ENCODE data around the gene SOWAHC. TPM values are rescaled to one million over a fixed set of nuclear protein-coding genes. Genes with fewer than 3 reads are reported as not detected.

Gene SOWAHC
- total RNA-seq, 1 experiment from 2014 or later = 18.6 TPM

DNA sequence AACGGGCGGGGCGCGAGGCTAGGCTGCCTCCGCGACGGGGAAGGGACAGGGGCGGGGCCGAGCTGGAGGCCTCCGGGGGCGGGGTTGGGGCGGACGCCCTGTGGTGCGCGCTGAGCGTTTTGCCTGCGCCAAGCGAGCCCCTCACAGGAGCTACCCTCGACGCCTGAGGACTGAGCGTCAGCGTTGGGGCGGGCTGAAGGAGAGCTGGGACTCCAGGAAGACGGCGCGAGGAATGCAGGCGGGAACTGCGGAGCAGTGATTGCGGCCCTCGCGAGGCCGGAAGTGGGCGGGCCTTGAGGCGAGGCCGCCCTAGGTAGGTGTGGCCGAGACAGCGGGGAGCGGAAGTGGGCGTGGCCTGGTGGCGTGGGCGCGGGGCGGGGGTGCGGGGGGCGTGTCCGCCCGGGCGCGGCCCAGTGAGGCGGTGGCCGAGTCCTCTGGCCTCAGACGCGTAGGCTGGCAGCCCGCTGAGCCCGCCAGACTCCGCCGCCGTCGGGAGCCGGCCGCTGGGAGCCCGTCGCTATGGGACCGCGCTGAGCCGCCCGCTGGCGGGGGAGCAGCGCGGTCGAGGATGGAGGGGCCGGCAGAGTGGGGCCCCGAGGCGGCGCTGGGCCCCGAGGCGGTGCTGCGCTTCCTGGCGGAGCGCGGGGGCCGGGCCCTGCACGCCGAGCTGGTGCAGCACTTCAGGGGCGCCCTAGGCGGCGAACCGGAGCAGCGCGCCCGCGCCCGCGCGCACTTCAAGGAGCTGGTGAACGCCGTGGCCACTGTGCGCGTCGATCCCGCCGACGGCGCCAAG, at the start of gene SOWAHC, which contains the start of gene SEPTIN10 (continued):
- TF ChIP-seq JUN (CRISPR knock-in tag; IDR thresholded peaks at IDR 0.05) (no peak), RORB (CRISPR knock-in tag; IDR thresholded peaks at IDR 0.05) (no peak), E2F5 (CRISPR knock-in tag; IDR thresholded peaks at IDR 0.05) (peak; percentile 75; the same call in 1 of the 2 replicates), SMAD4 (CRISPR knock-in tag; IDR thresholded peaks at IDR 0.05) (no peak), TP53 (CRISPR knock-in tag; IDR thresholded peaks at IDR 0.05) (peak; percentile 59; the same call in 1 of the 2 replicates), OVOL2 (CRISPR knock-in tag; IDR thresholded peaks at IDR 0.05; ENCODE audit: borderline replicate concordance) (no peak), FOXP1 (CRISPR knock-in tag; IDR thresholded peaks at IDR 0.05; ENCODE audit: borderline replicate concordance) (no peak; the same call in none of the 2 replicates), TCF7 (CRISPR knock-in tag; IDR thresholded peaks at IDR 0.05; ENCODE audit: low read depth) (no peak), HMGXB4 (CRISPR knock-in tag; IDR thresholded peaks at IDR 0.05) (no peak), SP1 (CRISPR knock-in tag; conservative IDR thresholded peaks at IDR 0.05) (peak; percentile 100), PREB (CRISPR knock-in tag; IDR thresholded peaks at IDR 0.05; ENCODE audit: borderline replicate concordance) (no peak), TEAD1 (CRISPR knock-in tag; IDR thresholded peaks at IDR 0.05) (peak; percentile 78; the same call in 1 of the 2 replicates), ELF4 (CRISPR knock-in tag; IDR thresholded peaks at IDR 0.05; ENCODE audit: low read depth) (no peak), ZBTB43 (CRISPR knock-in tag; IDR thresholded peaks at IDR 0.05) (no peak), MAX (CRISPR knock-in tag; IDR thresholded peaks at IDR 0.05) (peak; percentile 88), USF1 (CRISPR knock-in tag; IDR thresholded peaks at IDR 0.05) (peak; percentile 39; the same call in 1 of the 2 replicates), CREM (CRISPR knock-in tag; IDR thresholded peaks at IDR 0.05) (no peak), FOXP4 (CRISPR knock-in tag; IDR thresholded peaks at IDR 0.05) (peak; percentile 75)
- TF ChIP-seq, protein P1, sequence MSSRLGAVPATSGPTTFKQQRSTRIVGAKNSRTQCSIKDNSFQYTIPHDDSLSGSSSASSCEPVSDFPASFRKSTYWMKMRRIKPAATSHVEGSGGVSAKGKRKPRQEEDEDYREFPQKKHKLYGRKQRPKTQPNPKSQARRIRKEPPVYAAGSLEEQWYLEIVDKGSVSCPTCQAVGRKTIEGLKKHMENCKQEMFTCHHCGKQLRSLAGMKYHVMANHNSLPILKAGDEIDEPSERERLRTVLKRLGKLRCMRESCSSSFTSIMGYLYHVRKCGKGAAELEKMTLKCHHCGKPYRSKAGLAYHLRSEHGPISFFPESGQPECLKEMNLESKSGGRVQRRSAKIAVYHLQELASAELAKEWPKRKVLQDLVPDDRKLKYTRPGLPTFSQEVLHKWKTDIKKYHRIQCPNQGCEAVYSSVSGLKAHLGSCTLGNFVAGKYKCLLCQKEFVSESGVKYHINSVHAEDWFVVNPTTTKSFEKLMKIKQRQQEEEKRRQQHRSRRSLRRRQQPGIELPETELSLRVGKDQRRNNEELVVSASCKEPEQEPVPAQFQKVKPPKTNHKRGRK (CRISPR knock-in tag; IDR thresholded peaks at IDR 0.05; ENCODE audit: borderline replicate concordance) = no peak
- TF ChIP-seq, protein P2, sequence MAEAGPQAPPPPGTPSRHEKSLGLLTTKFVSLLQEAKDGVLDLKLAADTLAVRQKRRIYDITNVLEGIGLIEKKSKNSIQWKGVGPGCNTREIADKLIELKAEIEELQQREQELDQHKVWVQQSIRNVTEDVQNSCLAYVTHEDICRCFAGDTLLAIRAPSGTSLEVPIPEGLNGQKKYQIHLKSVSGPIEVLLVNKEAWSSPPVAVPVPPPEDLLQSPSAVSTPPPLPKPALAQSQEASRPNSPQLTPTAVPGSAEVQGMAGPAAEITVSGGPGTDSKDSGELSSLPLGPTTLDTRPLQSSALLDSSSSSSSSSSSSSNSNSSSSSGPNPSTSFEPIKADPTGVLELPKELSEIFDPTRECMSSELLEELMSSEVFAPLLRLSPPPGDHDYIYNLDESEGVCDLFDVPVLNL (CRISPR knock-in tag; IDR thresholded peaks at IDR 0.05; ENCODE audit: borderline replicate concordance, low read depth) = no peak
- TF ChIP-seq, protein P3, sequence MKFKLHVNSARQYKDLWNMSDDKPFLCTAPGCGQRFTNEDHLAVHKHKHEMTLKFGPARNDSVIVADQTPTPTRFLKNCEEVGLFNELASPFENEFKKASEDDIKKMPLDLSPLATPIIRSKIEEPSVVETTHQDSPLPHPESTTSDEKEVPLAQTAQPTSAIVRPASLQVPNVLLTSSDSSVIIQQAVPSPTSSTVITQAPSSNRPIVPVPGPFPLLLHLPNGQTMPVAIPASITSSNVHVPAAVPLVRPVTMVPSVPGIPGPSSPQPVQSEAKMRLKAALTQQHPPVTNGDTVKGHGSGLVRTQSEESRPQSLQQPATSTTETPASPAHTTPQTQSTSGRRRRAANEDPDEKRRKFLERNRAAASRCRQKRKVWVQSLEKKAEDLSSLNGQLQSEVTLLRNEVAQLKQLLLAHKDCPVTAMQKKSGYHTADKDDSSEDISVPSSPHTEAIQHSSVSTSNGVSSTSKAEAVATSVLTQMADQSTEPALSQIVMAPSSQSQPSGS (CRISPR knock-in tag; IDR thresholded peaks at IDR 0.05; ENCODE audit: borderline replicate concordance, low read depth) = no peak
- TF ChIP-seq, protein P4, sequence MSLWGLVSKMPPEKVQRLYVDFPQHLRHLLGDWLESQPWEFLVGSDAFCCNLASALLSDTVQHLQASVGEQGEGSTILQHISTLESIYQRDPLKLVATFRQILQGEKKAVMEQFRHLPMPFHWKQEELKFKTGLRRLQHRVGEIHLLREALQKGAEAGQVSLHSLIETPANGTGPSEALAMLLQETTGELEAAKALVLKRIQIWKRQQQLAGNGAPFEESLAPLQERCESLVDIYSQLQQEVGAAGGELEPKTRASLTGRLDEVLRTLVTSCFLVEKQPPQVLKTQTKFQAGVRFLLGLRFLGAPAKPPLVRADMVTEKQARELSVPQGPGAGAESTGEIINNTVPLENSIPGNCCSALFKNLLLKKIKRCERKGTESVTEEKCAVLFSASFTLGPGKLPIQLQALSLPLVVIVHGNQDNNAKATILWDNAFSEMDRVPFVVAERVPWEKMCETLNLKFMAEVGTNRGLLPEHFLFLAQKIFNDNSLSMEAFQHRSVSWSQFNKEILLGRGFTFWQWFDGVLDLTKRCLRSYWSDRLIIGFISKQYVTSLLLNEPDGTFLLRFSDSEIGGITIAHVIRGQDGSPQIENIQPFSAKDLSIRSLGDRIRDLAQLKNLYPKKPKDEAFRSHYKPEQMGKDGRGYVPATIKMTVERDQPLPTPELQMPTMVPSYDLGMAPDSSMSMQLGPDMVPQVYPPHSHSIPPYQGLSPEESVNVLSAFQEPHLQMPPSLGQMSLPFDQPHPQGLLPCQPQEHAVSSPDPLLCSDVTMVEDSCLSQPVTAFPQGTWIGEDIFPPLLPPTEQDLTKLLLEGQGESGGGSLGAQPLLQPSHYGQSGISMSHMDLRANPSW (CRISPR knock-in tag; conservative IDR thresholded peaks at IDR 0.05; ENCODE audit: low read depth) = no peak

All from WTC11 (cell line).